CD4-positive, alpha-beta T cell treated with Interleukin-6 for 4 hours (primary cell): ENCODE results near the gene PREX1.

Experiments used
- DNase-seq: peaks from one replicate; pipeline ENCODE4 v3.0.0-alpha.2; 2020; ENCODE audit warnings: mixed read lengths

Gene PREX1

GRCh38 chr20:48649104-48649626 lies 178.6 kb downstream of the PREX1 start:
- no peak for DNase-seq

- DNase-seq, result no peak
Measured at GRCh38 chr20:48648482-48649051, 179.2 kb downstream of the PREX1 start.

- DNase-seq, result no peak
Measured at GRCh38 chr20:48647858-48648257, 179.9 kb downstream of the PREX1 start.

- DNase-seq, result no peak
Measured at GRCh38 chr20:48645666-48646065, 182.1 kb downstream of the PREX1 start.

GRCh38 chr20:48644286-48644828 lies 183.4 kb downstream of the PREX1 start:
- DNase-seq, result no peak

- no peak for DNase-seq
Measured at GRCh38 chr20:48642105-48642880, 185.5 kb downstream of the PREX1 start.

- no peak for DNase-seq
Measured at GRCh38 chr20:48640871-48641270, 186.9 kb downstream of the PREX1 start.

- DNase-seq, result no peak
Measured at GRCh38 chr20:48639899-48640298, 187.9 kb downstream of the PREX1 start.

GRCh38 chr20:48638546-48638945 lies 189.3 kb downstream of the PREX1 start:
- DNase-seq, result no peak

GRCh38 chr20:48637461-48637860 lies 190.3 kb downstream of the PREX1 start:
- DNase-seq, result no peak

- no peak for DNase-seq
Measured at GRCh38 chr20:48636301-48636700, 191.5 kb downstream of the PREX1 start.

GRCh38 chr20:48635791-48636267 lies 192.0 kb downstream of the PREX1 start:
- DNase-seq, result peak; percentile 58

- DNase-seq, result no peak
Measured at GRCh38 chr20:48635361-48635760, 192.4 kb downstream of the PREX1 start.

GRCh38 chr20:48634641-48635040 lies 193.2 kb downstream of the PREX1 start:
- DNase-seq, result no peak

- no peak for DNase-seq
Measured at GRCh38 chr20:48633620-48634257, 194.1 kb downstream of the PREX1 start.

GRCh38 chr20:48632825-48633619 lies 194.8 kb downstream of the PREX1 start:
- DNase-seq, result no peak

- no peak for DNase-seq
Measured at GRCh38 chr20:48632017-48632824, 195.6 kb downstream of the PREX1 start.

- no peak for DNase-seq
Measured at GRCh38 chr20:48631114-48632016, 196.4 kb downstream of the PREX1 start.

- no peak for DNase-seq
Measured at GRCh38 chr20:48630342-48631075, 197.3 kb downstream of the PREX1 start.

GRCh38 chr20:48629960-48630315 lies 197.9 kb downstream of the PREX1 start:
- DNase-seq, result no peak
